HepG2 (cell line): ENCODE data around the gene CCT7. TPM values are rescaled to one million over a fixed set of nuclear protein-coding genes. Genes with fewer than 3 reads are reported as not detected.
A peak's percentile ranks its signal among the peaks of the same experiment; 100 is the strongest.

ENCODE experiments used
- ATM ChIP-seq: fragments of 450-650 bp; IDR thresholded peaks from 2 replicates; pipeline ENCODE4 v1.7.1; 2017; ENCODE audit warnings: mild to moderate bottlenecking, borderline replicate concordance
- CTCF ChIP-seq: sonication (generic); formaldehyde crosslinking; IDR thresholded peaks from 2 replicates; pipeline ENCODE4 v1.5.0; 2020; ENCODE audit warnings: mild to moderate bottlenecking, missing genetic modification reagents, moderate library complexity
- POGK ChIP-seq: sonication (generic); formaldehyde crosslinking; conservative IDR thresholded peaks from 2 replicates; pipeline ENCODE4 v1.8.0; 2022; ENCODE audit warnings: mild to moderate bottlenecking, moderate library complexity, missing genetic modification reagents
- REST ChIP-seq, 2 experiments: IDR thresholded peaks; 2 replicates each; pipeline ENCODE4 v1.6.1; 2011 to 2012; ENCODE audit warnings: low read length in 2 of 2, borderline replicate concordance in 1 of 2, low read depth in 1 of 2, mild to moderate bottlenecking in 1 of 2, moderate library complexity in 1 of 2
- SRSF4 ChIP-seq: fragments of 200-400 bp; formaldehyde crosslinking; IDR thresholded peaks from one replicate; pipeline ENCODE4 v1.6.1; 2018; ENCODE audit warnings: mild to moderate bottlenecking, low read depth, low read length, moderate library complexity; ENCODE audit not compliant: poor library complexity, severe bottlenecking
- STAG1 ChIP-seq: sonication (generic); formaldehyde crosslinking; IDR thresholded peaks from 2 replicates; pipeline ENCODE4 v1.4.0; 2020; ENCODE audit warnings: missing genetic modification reagents
- TBX2 ChIP-seq: sonication (generic); formaldehyde crosslinking; IDR thresholded peaks from 2 replicates; pipeline ENCODE4 v1.5.0; 2020; ENCODE audit warnings: missing genetic modification reagents, mild to moderate bottlenecking, borderline replicate concordance
- ZNF142 ChIP-seq: sonication (generic); formaldehyde crosslinking; IDR thresholded peaks from 2 replicates; pipeline ENCODE4 v1.4.0; 2020; ENCODE audit warnings: missing genetic modification reagents
- ZNF549 ChIP-seq: sonication (generic); formaldehyde crosslinking; IDR thresholded peaks from 2 replicates; pipeline ENCODE4 v1.5.0; 2020; ENCODE audit warnings: missing genetic modification reagents
- ZNF800 ChIP-seq: sonication (generic); formaldehyde crosslinking; IDR thresholded peaks from 2 replicates; pipeline ENCODE4 v1.4.0; 2020; ENCODE audit warnings: missing genetic modification reagents
- ZSCAN12 ChIP-seq: sonication (generic); formaldehyde crosslinking; IDR thresholded peaks from 2 replicates; pipeline ENCODE4 v1.9.0; 2021; ENCODE audit warnings: mild to moderate bottlenecking, missing genetic modification reagents
- polyA plus RNA-seq, 8 experiments: library from polyadenylated mRNA; depleted of rRNA in 3 of 8; stranded (reverse) in 7 of 8; unstranded in 1 of 8; fragments of >200 nt; fragmentation: Illumina TruSeq in 4 of 8; extraction: Trizol in 4 of 8; gene quantifications; 2 replicates each; pipeline versions ENCODE4 v1.2.1 to v1.2.3, GENCODE V29; 2011 to 2016; ENCODE audit warnings: low read depth in 4 of 8, missing spikeins in 1 of 8, mixed read lengths in 1 of 8; ENCODE audit not compliant: insufficient read depth in 1 of 8
- total RNA-seq, 5 experiments: library from RNA; depleted of rRNA; stranded (reverse); fragments of >200 nt; fragmentation: Illumina TruSeq; extraction: Trizol; gene quantifications; 2 replicates each; pipeline ENCODE4 v1.2.3, GENCODE V29; 2016; ENCODE audit warnings: low read depth in 1 of 5

CCT7 gene
- total and polyA plus RNA-seq, 2 of the 13 experiments (the other 11 are each of a cell fraction or from before 2014, with no cell fraction given) = 347 to 517 TPM

- peak in 1 of 2 experiments; percentile 12; a peak in 2 of 4 replicates for TF ChIP-seq REST (IDR thresholded peaks at IDR 0.05; ENCODE audit: borderline replicate concordance in 1 of 2, low read depth in 1 of 2, low read length in 2 of 2)
- 0 out of 2 replicates have a peak, but pooled peaks have one; percentile 8 for TF ChIP-seq ZNF142 (CRISPR knock-in tag)
- no peak; the same call in 1 of the 2 replicates for TF ChIP-seq ZSCAN12 (CRISPR knock-in tag)
- no peak for TF ChIP-seq ATM
- TF ChIP-seq ZNF549 = 0 out of 2 replicates have a peak, but pooled peaks have one; percentile 1
- TF ChIP-seq STAG1 (CRISPR knock-in tag) = peak; percentile 17; the same call in 1 of the 2 replicates
- TF ChIP-seq TBX2 (CRISPR knock-in tag) = no peak; the same call in 1 of the 2 replicates
- TF ChIP-seq SRSF4 = no peak
- 0 out of 2 replicates have a peak, but pooled peaks have one; percentile 27 for TF ChIP-seq POGK (CRISPR knock-in tag)
- peak; percentile 34 for TF ChIP-seq CTCF (CRISPR knock-in tag)
- peak; percentile 92; the same call in 1 of the 2 replicates for TF ChIP-seq ZNF800 (CRISPR knock-in tag)
Measured at GRCh38 chr2:73291461-73292315, 57.6 kb downstream of the CCT7 start (continued).
